ENCODE data around the gene CRIP2.

The CRIP2 gene

DNA sequence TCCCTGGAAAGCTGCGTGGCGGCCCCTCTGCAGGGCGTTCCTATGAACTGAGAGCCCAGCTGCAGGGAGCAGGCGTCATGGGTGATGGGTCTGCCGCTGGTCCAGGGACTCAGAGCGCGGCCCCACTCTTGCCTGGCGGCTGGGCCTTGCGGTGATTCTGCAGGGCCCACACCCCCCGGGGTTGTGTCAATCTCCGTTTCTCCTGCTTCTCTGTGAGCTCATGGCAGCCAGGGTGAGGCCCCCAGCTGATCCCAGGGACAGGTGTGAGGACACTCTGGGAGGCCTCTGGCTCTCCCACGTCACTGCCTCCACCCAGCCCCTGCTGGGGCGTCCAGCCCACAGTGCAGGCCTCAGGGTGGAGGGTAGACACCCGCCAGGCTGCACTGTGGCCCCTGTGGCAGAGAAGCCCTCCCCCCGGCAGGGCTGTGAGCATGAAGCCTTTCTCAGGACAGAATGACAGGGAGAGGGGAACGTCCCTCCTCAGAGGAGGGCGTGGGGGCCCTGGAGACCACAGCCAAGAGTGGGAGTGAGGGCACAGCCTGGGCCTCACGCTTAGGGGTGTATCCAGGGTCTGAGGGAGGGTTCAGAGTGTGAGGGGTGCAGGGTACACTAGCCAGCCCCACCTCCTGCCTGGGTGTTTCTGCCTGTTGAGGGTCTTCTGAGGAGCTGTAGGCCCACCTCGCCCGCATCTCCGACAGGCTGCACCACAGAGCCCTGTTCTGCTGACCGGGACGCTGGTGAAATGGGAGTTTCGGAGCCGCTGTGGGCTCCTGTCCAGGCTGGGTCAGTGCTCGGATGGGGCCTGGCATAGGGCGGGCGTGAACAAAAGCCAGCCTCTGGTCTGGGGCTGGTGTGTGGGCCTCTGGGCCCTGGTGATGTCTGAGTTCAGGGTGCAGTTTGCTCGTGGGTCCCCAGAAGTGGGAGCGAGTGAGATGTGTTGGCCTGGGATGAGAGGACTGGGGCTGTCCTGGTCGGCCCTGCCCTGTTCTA lies 26.7 kb upstream of the CRIP2 start:
- no peak for TF ChIP-seq FOXM1 (IDR thresholded peaks at IDR 0.05; ENCODE audit: borderline replicate concordance, low read depth)
- no peak for TF ChIP-seq TEAD4 (IDR thresholded peaks at IDR 0.05)
- no peak for TF ChIP-seq CREB1 (IDR thresholded peaks at IDR 0.05; ENCODE audit: low read depth)
- TF ChIP-seq, protein P1, sequence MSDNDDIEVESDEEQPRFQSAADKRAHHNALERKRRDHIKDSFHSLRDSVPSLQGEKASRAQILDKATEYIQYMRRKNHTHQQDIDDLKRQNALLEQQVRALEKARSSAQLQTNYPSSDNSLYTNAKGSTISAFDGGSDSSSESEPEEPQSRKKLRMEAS (IDR thresholded peaks at IDR 0.05): no peak
- TF ChIP-seq CEBPB (IDR thresholded peaks at IDR 0.05): no peak
- TF ChIP-seq TAF1 (IDR thresholded peaks at IDR 0.05; ENCODE audit: low read depth): no peak
- TF ChIP-seq USF1 (IDR thresholded peaks at IDR 0.05): no peak
- no peak for TF ChIP-seq RAD21 (IDR thresholded peaks at IDR 0.05; ENCODE audit: low read depth)
- TF ChIP-seq, protein P2, sequence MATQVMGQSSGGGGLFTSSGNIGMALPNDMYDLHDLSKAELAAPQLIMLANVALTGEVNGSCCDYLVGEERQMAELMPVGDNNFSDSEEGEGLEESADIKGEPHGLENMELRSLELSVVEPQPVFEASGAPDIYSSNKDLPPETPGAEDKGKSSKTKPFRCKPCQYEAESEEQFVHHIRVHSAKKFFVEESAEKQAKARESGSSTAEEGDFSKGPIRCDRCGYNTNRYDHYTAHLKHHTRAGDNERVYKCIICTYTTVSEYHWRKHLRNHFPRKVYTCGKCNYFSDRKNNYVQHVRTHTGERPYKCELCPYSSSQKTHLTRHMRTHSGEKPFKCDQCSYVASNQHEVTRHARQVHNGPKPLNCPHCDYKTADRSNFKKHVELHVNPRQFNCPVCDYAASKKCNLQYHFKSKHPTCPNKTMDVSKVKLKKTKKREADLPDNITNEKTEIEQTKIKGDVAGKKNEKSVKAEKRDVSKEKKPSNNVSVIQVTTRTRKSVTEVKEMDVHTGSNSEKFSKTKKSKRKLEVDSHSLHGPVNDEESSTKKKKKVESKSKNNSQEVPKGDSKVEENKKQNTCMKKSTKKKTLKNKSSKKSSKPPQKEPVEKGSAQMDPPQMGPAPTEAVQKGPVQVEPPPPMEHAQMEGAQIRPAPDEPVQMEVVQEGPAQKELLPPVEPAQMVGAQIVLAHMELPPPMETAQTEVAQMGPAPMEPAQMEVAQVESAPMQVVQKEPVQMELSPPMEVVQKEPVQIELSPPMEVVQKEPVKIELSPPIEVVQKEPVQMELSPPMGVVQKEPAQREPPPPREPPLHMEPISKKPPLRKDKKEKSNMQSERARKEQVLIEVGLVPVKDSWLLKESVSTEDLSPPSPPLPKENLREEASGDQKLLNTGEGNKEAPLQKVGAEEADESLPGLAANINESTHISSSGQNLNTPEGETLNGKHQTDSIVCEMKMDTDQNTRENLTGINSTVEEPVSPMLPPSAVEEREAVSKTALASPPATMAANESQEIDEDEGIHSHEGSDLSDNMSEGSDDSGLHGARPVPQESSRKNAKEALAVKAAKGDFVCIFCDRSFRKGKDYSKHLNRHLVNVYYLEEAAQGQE (IDR thresholded peaks at IDR 0.05; ENCODE audit: low read depth): no peak
- TF ChIP-seq EGR1 (IDR thresholded peaks at IDR 0.05): no peak

- TF ChIP-seq TAF1 (IDR thresholded peaks at IDR 0.05; ENCODE audit: low read depth) (no peak), FOXM1 (IDR thresholded peaks at IDR 0.05; ENCODE audit: borderline replicate concordance, low read depth) (no peak), NFIC (IDR thresholded peaks at IDR 0.05) (0 out of 2 replicates have a peak, but pooled peaks have one; percentile 21), YY1 (IDR thresholded peaks at IDR 0.05; ENCODE audit: low read depth) (0 out of 2 replicates have a peak, but pooled peaks have one; percentile 48), ZBTB7A (IDR thresholded peaks at IDR 0.05; ENCODE audit: low read depth) (no peak), RAD21 (IDR thresholded peaks at IDR 0.05; ENCODE audit: low read depth) (peak; percentile 65)
Measured at GRCh38 chr14:105448706-105449111, 25.9 kb upstream of the CRIP2 start.

DNA sequence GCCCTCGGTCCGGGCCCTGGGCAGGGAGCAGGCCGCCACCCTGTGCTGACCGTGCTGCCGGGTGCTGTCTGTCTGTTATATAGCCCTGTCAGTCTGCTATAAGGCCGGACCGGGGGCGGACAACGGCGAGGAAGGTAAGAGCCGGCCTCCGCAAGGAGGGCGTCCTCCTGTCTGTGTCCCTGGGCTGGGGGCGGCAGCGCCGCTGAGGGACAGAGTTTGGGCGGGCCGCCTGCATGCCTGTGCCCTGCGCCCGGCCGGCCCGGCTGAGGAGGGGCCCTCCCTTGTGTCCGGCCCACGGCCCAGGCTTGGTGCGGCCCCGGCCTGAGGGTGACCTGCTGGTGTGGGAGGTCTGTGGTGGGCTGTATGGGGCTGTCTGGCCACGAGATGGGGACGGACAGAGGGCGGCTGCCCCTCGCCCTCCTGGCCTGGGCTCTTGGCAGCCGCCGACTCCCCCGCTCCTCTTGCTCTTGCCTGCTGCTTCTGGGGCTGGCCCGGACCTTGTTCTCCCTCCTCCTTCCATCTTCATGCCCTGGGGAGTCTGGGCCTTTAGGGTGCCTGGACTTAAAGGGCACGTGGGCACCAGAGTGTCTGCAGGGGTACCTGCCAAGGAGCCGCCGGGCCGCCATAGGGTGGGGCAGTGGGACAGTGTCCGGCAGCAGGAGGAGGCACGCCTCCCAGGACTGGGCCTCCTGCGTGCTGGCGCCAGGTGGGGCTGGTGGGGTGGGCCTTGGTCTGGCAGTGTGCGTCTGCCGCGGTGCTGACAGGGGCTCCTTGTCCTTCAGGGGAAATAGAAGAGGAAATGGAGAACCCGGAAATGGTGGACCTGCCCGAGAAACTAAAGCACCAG lies 25.1 kb upstream of the CRIP2 start:
- TF ChIP-seq EP300 (IDR thresholded peaks at IDR 0.05; ENCODE audit: borderline replicate concordance): no peak
- TF ChIP-seq TEAD4 (IDR thresholded peaks at IDR 0.05): no peak
- TF ChIP-seq CEBPB (IDR thresholded peaks at IDR 0.05): no peak
- no peak for TF ChIP-seq TCF12 (IDR thresholded peaks at IDR 0.05; ENCODE audit: low read depth)
- no peak for TF ChIP-seq YY1 (IDR thresholded peaks at IDR 0.05; ENCODE audit: low read depth)
- TF ChIP-seq ZBTB7A (IDR thresholded peaks at IDR 0.05; ENCODE audit: low read depth): no peak
- TF ChIP-seq FOXM1 (IDR thresholded peaks at IDR 0.05; ENCODE audit: borderline replicate concordance, low read depth): no peak

GRCh38 chr14:105450123-105450505 lies 24.5 kb upstream of the CRIP2 start:
- no peak for TF ChIP-seq TCF12 (IDR thresholded peaks at IDR 0.05; ENCODE audit: low read depth)
- TF ChIP-seq TEAD4 (IDR thresholded peaks at IDR 0.05): no peak
- TF ChIP-seq CREB1 (IDR thresholded peaks at IDR 0.05; ENCODE audit: low read depth): no peak
- TF ChIP-seq, protein P1 (IDR thresholded peaks at IDR 0.05): no peak
- TF ChIP-seq, protein P2 (IDR thresholded peaks at IDR 0.05; ENCODE audit: low read depth): no peak
- no peak for TF ChIP-seq EP300 (IDR thresholded peaks at IDR 0.05; ENCODE audit: borderline replicate concordance)
- no peak for TF ChIP-seq ZBTB7A (IDR thresholded peaks at IDR 0.05; ENCODE audit: low read depth)
- TF ChIP-seq NFIC (IDR thresholded peaks at IDR 0.05): no peak
- no peak for TF ChIP-seq USF1 (IDR thresholded peaks at IDR 0.05)
- TF ChIP-seq EGR1 (IDR thresholded peaks at IDR 0.05): no peak
- no peak for TF ChIP-seq YY1 (IDR thresholded peaks at IDR 0.05; ENCODE audit: low read depth)
- TF ChIP-seq RAD21 (IDR thresholded peaks at IDR 0.05; ENCODE audit: low read depth): no peak
- TF ChIP-seq CEBPB (IDR thresholded peaks at IDR 0.05): no peak
- TF ChIP-seq TAF1 (IDR thresholded peaks at IDR 0.05; ENCODE audit: low read depth): no peak
- no peak for TF ChIP-seq FOXM1 (IDR thresholded peaks at IDR 0.05; ENCODE audit: borderline replicate concordance, low read depth)

All from Ishikawa (cell line).